Smooth muscle cell (in vitro differentiated cells): ENCODE measurements around the gene ARHGAP21. TPM values are rescaled to one million over a fixed set of nuclear protein-coding genes. Genes with fewer than 3 reads are reported as not detected.

ENCODE experiments used
- DNase-seq: peaks from one replicate; lab custom pipeline; 2025; ENCODE audit not compliant: unreplicated experiment; lab: John Stamatoyannopoulos, UW
- H2AFZ ChIP-seq: fragments of 200-600 bp; sonication (generic); 2 replicates; pipeline ENCODE4 v1.6.0; 2016; ENCODE audit warnings: antibody characterized with exemption, low read depth, mild to moderate bottlenecking
- H3F3A ChIP-seq: fragments of 200-600 bp; sonication (generic); 2 replicates; pipeline ENCODE4 v1.6.0; 2017; ENCODE audit warnings: antibody characterized with exemption, low read depth
- H3K27ac ChIP-seq: fragments of 200-600 bp; sonication (generic); 2 replicates; pipeline ENCODE4 v1.5.1; 2016; ENCODE audit warnings: low read depth, mild to moderate bottlenecking
- H3K27me3 ChIP-seq: fragments of 200-600 bp; sonication (generic); 2 replicates; pipeline ENCODE4 v1.6.1; 2016; ENCODE audit warnings: low read depth, mild to moderate bottlenecking
- H3K36me3 ChIP-seq: fragments of 200-600 bp; sonication (generic); 2 replicates; pipeline ENCODE4 v1.5.1; 2016; ENCODE audit warnings: low read depth
- H3K4me1 ChIP-seq: fragments of 200-600 bp; sonication (generic); 2 replicates; pipeline ENCODE4 v1.5.1; 2016; ENCODE audit warnings: low read depth
- H3K4me2 ChIP-seq: fragments of 200-600 bp; sonication (generic); 2 replicates; pipeline ENCODE4 v1.6.0; 2016; ENCODE audit warnings: mild to moderate bottlenecking
- H3K4me3 ChIP-seq: fragments of 200-600 bp; sonication (generic); 2 replicates; pipeline ENCODE4 v1.5.1; 2016; ENCODE audit warnings: mild to moderate bottlenecking
- H3K79me2 ChIP-seq: fragments of 200-600 bp; sonication (generic); 2 replicates; pipeline ENCODE4 v1.6.0; 2016; ENCODE audit warnings: low read depth, mild to moderate bottlenecking
- H3K9ac ChIP-seq: fragments of 200-600 bp; sonication (generic); 2 replicates; pipeline ENCODE4 v1.6.0; 2016; ENCODE audit warnings: low read depth
- H3K9me3 ChIP-seq: fragments of 200-600 bp; sonication (generic); replicated peaks from 2 replicates; pipeline ENCODE4 v1.5.1; 2016; ENCODE audit warnings: low read depth
- H4K20me1 ChIP-seq: fragments of 200-600 bp; sonication (generic); 2 replicates; pipeline ENCODE4 v1.6.0; 2016; ENCODE audit warnings: low read depth
- WGBS: methylation state at CpG from one replicate; pipeline ENCODE4 v1.1.7; 2016; ENCODE audit warnings: low lambda C conversion rate; 5-methylcytosine and 5-hydroxymethylcytosine counted together
- polyA plus RNA-seq: library from polyadenylated mRNA; unstranded; fragments of >200 nt; fragmentation: Nextera tagmentation; extraction: Ambion mirVana; gene quantifications from 2 replicates; pipeline ENCODE4 v1.2.1, GENCODE V29; 2016
- total RNA-seq: library from RNA; depleted of rRNA; stranded (reverse); fragments of >200 nt; gene quantifications from 2 replicates; pipeline ENCODE4 v1.2.3, GENCODE V29; 2014
- TF ChIP-seq, protein P1 (sequence below): fragments of 200-600 bp; sonication (generic); IDR thresholded peaks from 2 replicates; pipeline ENCODE4 v1.5.1; 2017; ENCODE audit warnings: borderline replicate concordance, mild to moderate bottlenecking, antibody characterized with exemption; ENCODE audit not compliant: insufficient read depth, poor library complexity, severe bottlenecking

The ARHGAP21 gene
- total and polyA plus RNA-seq, 2 experiments from 2014 or later = 8.9 to 59.1 TPM

- Histone ChIP-seq H3F3A (no peaks in the 10 kb centered on the region), H3K27ac (no peak overlapping the region), H3K27me3 (no peaks in the 10 kb centered on the region), H2AFZ (no peak overlapping the region), H3K4me3 (no peak overlapping the region), H3K4me1 (peaks cover 32% of the 10 kb centered on the region), H3K79me2 (peaks cover 100% of the 10 kb centered on the region), H3K4me2 (no peak overlapping the region), H3K9me3 (no peaks in the 10 kb centered on the region), H3K9ac (no peak overlapping the region), H3K36me3 (no peaks in the 10 kb centered on the region), H4K20me1 (peaks cover 99% of the 10 kb centered on the region)
- DNase-seq = no peak
- TF ChIP-seq, protein P1, sequence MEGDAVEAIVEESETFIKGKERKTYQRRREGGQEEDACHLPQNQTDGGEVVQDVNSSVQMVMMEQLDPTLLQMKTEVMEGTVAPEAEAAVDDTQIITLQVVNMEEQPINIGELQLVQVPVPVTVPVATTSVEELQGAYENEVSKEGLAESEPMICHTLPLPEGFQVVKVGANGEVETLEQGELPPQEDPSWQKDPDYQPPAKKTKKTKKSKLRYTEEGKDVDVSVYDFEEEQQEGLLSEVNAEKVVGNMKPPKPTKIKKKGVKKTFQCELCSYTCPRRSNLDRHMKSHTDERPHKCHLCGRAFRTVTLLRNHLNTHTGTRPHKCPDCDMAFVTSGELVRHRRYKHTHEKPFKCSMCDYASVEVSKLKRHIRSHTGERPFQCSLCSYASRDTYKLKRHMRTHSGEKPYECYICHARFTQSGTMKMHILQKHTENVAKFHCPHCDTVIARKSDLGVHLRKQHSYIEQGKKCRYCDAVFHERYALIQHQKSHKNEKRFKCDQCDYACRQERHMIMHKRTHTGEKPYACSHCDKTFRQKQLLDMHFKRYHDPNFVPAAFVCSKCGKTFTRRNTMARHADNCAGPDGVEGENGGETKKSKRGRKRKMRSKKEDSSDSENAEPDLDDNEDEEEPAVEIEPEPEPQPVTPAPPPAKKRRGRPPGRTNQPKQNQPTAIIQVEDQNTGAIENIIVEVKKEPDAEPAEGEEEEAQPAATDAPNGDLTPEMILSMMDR = no peak
- 78% methylated on average over 5 of the region's 5 CpGs for WGBS
These were observed 7.4 kb downstream of the ARHGAP21 start for GRCh38 chr10:24716295-24716694.

DNA sequence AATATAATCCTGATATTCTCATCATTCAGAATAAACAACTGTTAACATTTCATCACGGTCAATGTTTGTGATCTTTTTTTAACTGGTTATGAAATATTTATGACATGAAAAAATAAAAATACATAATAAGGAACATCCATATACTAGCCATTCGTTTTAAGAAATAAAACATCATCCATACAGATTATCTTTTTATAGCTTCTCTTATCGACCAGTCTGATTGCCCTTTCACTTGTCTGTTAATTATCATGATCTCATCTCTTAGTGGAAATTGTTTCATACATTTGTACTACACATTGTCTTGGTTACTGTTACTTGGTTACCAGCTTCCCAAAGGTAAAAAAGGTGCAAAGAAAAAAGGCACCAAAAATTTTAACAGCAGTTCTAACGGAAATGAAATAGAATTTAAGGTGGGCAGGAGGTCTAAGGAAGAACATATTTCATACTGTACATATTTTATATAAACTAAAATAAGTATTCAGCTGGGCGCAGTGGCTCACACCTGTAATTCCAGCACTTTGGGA lies 8.4 kb downstream of the ARHGAP21 start:
- Histone ChIP-seq H3K9me3 (no peaks in the 10 kb centered on the region), H2AFZ (no peak overlapping the region), H3F3A (no peaks in the 10 kb centered on the region), H3K27ac (no peak overlapping the region), H4K20me1 (peaks cover 97% of the 10 kb centered on the region), H3K79me2 (peaks cover 99% of the 10 kb centered on the region), H3K27me3 (no peaks in the 10 kb centered on the region), H3K4me1 (peaks cover 22% of the 10 kb centered on the region), H3K36me3 (no peaks in the 10 kb centered on the region), H3K4me2 (no peak overlapping the region), H3K4me3 (no peak overlapping the region), H3K9ac (no peak overlapping the region)
- DNase-seq = no peak
- 90% methylated on average over 5 of the region's 5 CpGs for WGBS
- TF ChIP-seq, protein P1 = no peak

- no peak overlapping the region for H2AFZ ChIP-seq
- H3K36me3 ChIP-seq = no peaks in the 10 kb centered on the region
- peaks cover 97% of the 10 kb centered on the region for H4K20me1 ChIP-seq
- H3K9ac ChIP-seq = no peak overlapping the region
- H3K9me3 ChIP-seq = no peaks in the 10 kb centered on the region
- 90% methylated on average over 1 of the region's 1 CpG for WGBS
- no peak for DNase-seq
- no peaks in the 10 kb centered on the region for H3F3A ChIP-seq
- peaks cover 99% of the 10 kb centered on the region for H3K79me2 ChIP-seq
- H3K4me3 ChIP-seq = no peak overlapping the region
- no peak overlapping the region for H3K4me2 ChIP-seq
- peaks cover under 1% of the 10 kb centered on the region for H3K4me1 ChIP-seq
- no peaks in the 10 kb centered on the region for H3K27me3 ChIP-seq
- TF ChIP-seq, protein P1 = no peak
- H3K27ac ChIP-seq = no peak overlapping the region
These were observed 10.6 kb downstream of the ARHGAP21 start for GRCh38 chr10:24713086-24713485.

DNA sequence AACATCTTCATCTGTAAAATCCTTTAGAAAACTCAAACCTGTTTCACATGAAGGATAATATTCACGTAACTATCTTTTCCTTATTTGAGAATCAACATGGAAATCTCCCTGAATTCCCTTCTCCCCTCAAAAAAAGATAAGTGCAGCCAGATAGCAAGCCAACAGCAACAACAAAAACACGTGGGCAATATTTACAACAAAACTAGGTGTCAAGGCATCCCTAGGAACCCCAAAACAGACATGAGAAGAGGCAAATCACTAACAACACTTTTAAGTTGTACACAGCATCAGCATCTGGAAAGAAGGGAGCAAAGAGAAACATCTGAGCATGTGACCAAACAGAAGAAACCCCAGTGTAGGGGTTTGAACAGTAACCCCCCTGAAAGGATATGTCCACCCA lies 12.2 kb downstream of the ARHGAP21 start:
- no peaks in the 10 kb centered on the region for H3K27me3 ChIP-seq
- WGBS = 92% methylated on average over 2 of the region's 2 CpGs
- no peaks in the 10 kb centered on the region for H3F3A ChIP-seq
- no peak for DNase-seq
- H3K4me2 ChIP-seq = no peak overlapping the region
- peaks cover 4% of the 10 kb centered on the region for H3K4me1 ChIP-seq
- no peak overlapping the region for H3K4me3 ChIP-seq
- peaks cover 97% of the 10 kb centered on the region for H4K20me1 ChIP-seq
- H3K79me2 ChIP-seq = peaks cover 90% of the 10 kb centered on the region
- H3K27ac ChIP-seq = no peak overlapping the region
- no peaks in the 10 kb centered on the region for H3K36me3 ChIP-seq
- TF ChIP-seq, protein P1 = no peak
- H3K9me3 ChIP-seq = no peaks in the 10 kb centered on the region
- H3K9ac ChIP-seq = no peak overlapping the region
- no peak overlapping the region for H2AFZ ChIP-seq
